ENCODE data around the gene MAP2K5.

MAP2K5 gene

DNA sequence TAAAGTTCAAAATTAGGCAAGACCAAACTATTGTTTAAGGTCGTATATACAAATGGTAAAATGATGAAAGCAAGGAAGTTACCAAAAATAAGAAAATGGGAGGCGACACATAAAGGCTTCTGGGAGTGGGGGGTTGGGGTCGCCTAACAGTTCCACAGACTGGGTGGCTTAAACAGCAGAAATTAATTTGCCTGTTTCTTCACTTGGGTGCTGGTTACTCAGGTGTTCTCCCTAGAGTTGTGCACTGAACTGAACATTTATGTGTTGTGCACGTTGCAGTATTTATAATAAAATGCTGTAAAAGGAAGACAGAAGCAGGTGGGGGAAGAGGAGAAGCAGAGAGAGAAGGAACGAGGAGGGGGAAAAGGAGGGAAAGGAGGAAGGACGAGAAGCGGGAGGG lies 307.8 kb downstream of the MAP2K5 start:
- Histone ChIP-seq H3K36me3 (ENCODE audit: insufficient read depth, low read length) (no peaks in the 10 kb centered on the region), H3K27me3 (ENCODE audit: insufficient read depth, low read length, poor library complexity, severe bottlenecking) (no peaks in the 10 kb centered on the region), H3K9me2 (replicated peaks; ENCODE audit: low read depth, low read length) (no peaks in the 10 kb centered on the region), H3K4me1 (ENCODE audit: insufficient read depth, low read length, poor library complexity, severe bottlenecking) (peaks cover 7% of the 10 kb centered on the region), H3K4me3 (ENCODE audit: low read length, poor library complexity, severe bottlenecking) (no peak overlapping the region), H3K4me2 (ENCODE audit: low read depth, low read length, poor library complexity, severe bottlenecking) (no peak overlapping the region), H4K20me1 (ENCODE audit: insufficient read depth, low read length, poor library complexity, severe bottlenecking) (no peaks in the 10 kb centered on the region), H2AFZ (ENCODE audit: low read length) (no peak overlapping the region), H3K9ac (ENCODE audit: low read depth, low read length, poor library complexity, severe bottlenecking) (no peak overlapping the region), H3F3A (ENCODE audit: low read depth) (no peaks in the 10 kb centered on the region), H3K79me2 (ENCODE audit: insufficient read depth, low read length) (no peaks in the 10 kb centered on the region), H3K9me3 (ENCODE audit: insufficient read depth, low read depth, low read length) (no peaks in the 10 kb centered on the region; the same call in 1 of the 2 replicates)
- TF ChIP-seq, protein P1, sequence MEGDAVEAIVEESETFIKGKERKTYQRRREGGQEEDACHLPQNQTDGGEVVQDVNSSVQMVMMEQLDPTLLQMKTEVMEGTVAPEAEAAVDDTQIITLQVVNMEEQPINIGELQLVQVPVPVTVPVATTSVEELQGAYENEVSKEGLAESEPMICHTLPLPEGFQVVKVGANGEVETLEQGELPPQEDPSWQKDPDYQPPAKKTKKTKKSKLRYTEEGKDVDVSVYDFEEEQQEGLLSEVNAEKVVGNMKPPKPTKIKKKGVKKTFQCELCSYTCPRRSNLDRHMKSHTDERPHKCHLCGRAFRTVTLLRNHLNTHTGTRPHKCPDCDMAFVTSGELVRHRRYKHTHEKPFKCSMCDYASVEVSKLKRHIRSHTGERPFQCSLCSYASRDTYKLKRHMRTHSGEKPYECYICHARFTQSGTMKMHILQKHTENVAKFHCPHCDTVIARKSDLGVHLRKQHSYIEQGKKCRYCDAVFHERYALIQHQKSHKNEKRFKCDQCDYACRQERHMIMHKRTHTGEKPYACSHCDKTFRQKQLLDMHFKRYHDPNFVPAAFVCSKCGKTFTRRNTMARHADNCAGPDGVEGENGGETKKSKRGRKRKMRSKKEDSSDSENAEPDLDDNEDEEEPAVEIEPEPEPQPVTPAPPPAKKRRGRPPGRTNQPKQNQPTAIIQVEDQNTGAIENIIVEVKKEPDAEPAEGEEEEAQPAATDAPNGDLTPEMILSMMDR (conservative IDR thresholded peaks at IDR 0.05; ENCODE audit: low read length) = no peak
- no peak for TF ChIP-seq EZH2phosphoT487 (IDR thresholded peaks at IDR 0.05; ENCODE audit: borderline replicate concordance)

DNA sequence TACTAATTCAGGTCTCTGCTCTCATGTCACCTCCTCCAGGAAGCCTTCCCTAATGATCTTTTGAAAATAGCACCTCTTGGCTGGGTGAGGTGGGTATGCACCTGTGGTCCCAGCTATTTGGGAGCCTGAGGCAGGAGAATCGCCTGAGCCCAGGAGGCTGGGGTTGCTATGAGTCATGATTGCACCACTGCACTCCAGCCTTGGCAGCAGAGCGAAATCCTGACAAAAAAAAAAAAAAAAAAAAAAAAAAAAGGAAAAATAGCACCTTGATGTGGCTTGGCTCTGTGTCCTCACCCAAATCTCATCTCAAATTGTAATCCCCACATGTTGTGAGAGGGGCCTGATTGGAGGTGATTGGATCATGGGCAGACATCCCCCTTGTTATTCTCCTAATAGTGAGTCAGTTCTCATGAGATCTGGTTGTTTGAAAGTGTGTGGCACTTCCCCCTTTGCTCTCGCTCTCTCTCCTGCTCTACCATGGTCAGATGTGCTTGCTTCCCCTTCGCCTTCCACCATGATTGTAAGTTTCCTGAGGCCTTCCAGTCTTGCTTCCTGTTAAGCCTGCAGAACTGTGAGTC lies 308.6 kb downstream of the MAP2K5 start:
- H3K4me1 ChIP-seq (ENCODE audit: insufficient read depth, low read length, poor library complexity, severe bottlenecking) = peaks cover 7% of the 10 kb centered on the region
- H3K36me3 ChIP-seq (ENCODE audit: insufficient read depth, low read length) = no peaks in the 10 kb centered on the region
- H3F3A ChIP-seq (ENCODE audit: low read depth) = no peaks in the 10 kb centered on the region
- TF ChIP-seq EZH2phosphoT487 (IDR thresholded peaks at IDR 0.05; ENCODE audit: borderline replicate concordance) = no peak
- TF ChIP-seq, protein P1 (conservative IDR thresholded peaks at IDR 0.05; ENCODE audit: low read length) = no peak
- no peaks in the 10 kb centered on the region for H3K9me2 ChIP-seq (replicated peaks; ENCODE audit: low read depth, low read length)
- H3K9me3 ChIP-seq (ENCODE audit: insufficient read depth, low read depth, low read length) = no peaks in the 10 kb centered on the region; the same call in 1 of the 2 replicates
- no peak overlapping the region for H2AFZ ChIP-seq (ENCODE audit: low read length)
- no peak overlapping the region for H3K9ac ChIP-seq (ENCODE audit: low read depth, low read length, poor library complexity, severe bottlenecking)
- no peaks in the 10 kb centered on the region for H4K20me1 ChIP-seq (ENCODE audit: insufficient read depth, low read length, poor library complexity, severe bottlenecking)
- H3K4me3 ChIP-seq (ENCODE audit: low read length, poor library complexity, severe bottlenecking) = no peak overlapping the region
- no peaks in the 10 kb centered on the region for H3K27me3 ChIP-seq (ENCODE audit: insufficient read depth, low read length, poor library complexity, severe bottlenecking)
- H3K4me2 ChIP-seq (ENCODE audit: low read depth, low read length, poor library complexity, severe bottlenecking) = no peak overlapping the region
- H3K79me2 ChIP-seq (ENCODE audit: insufficient read depth, low read length) = no peaks in the 10 kb centered on the region

DNA sequence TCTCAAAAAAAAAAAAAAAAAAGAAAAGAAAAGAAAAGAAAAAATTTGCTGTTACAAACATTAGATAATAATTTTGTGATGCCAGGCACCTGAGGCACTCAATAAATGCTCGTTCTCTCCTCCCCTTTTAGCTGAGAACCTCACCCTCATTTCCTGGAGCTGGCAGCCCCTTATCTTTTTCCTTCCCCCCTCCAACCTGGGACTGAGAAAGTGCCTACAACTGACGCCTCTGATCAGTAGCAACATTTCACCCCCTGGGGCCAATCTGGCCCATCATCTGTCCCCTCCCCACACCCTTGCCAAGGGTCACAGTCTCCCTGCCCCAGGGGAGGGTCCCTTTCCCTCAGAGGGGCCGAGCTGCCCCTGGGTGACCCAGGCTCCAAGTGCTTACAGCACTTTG lies 309.9 kb downstream of the MAP2K5 start:
- no peaks in the 10 kb centered on the region; the same call in 1 of the 2 replicates for H3K9me3 ChIP-seq (ENCODE audit: insufficient read depth, low read depth, low read length)
- TF ChIP-seq EZH2phosphoT487 (IDR thresholded peaks at IDR 0.05; ENCODE audit: borderline replicate concordance) = no peak
- TF ChIP-seq, protein P1 (conservative IDR thresholded peaks at IDR 0.05; ENCODE audit: low read length) = no peak
- H3K9ac ChIP-seq (ENCODE audit: low read depth, low read length, poor library complexity, severe bottlenecking) = no peak overlapping the region
- no peaks in the 10 kb centered on the region for H3K27me3 ChIP-seq (ENCODE audit: insufficient read depth, low read length, poor library complexity, severe bottlenecking)
- H3K36me3 ChIP-seq (ENCODE audit: insufficient read depth, low read length) = no peaks in the 10 kb centered on the region
- no peak overlapping the region for H2AFZ ChIP-seq (ENCODE audit: low read length)
- no peak overlapping the region for H3K4me3 ChIP-seq (ENCODE audit: low read length, poor library complexity, severe bottlenecking)
- no peaks in the 10 kb centered on the region for H4K20me1 ChIP-seq (ENCODE audit: insufficient read depth, low read length, poor library complexity, severe bottlenecking)
- H3K9me2 ChIP-seq (replicated peaks; ENCODE audit: low read depth, low read length) = no peaks in the 10 kb centered on the region
- no peaks in the 10 kb centered on the region for H3K79me2 ChIP-seq (ENCODE audit: insufficient read depth, low read length)
- H3F3A ChIP-seq (ENCODE audit: low read depth) = no peaks in the 10 kb centered on the region
- no peak overlapping the region for H3K4me2 ChIP-seq (ENCODE audit: low read depth, low read length, poor library complexity, severe bottlenecking)
- peaks cover 7% of the 10 kb centered on the region for H3K4me1 ChIP-seq (ENCODE audit: insufficient read depth, low read length, poor library complexity, severe bottlenecking)
